C4-2B (cell line): ENCODE measurements around the gene PARL.

Source experiments
- H3K27ac ChIP-seq: fragments of 450-650 bp; 2 replicates; pipeline ENCODE4 v1.5.1; 2017
- ZFX ChIP-seq: fragments of 450-650 bp; IDR thresholded peaks from 2 replicates; pipeline ENCODE4 v1.6.1; 2017
- TF ChIP-seq, protein P1 (sequence below): fragments of 450-650 bp; conservative IDR thresholded peaks from 2 replicates; pipeline ENCODE4 v1.5.1; 2017; ENCODE audit warnings: mild to moderate bottlenecking

The PARL gene

DNA sequence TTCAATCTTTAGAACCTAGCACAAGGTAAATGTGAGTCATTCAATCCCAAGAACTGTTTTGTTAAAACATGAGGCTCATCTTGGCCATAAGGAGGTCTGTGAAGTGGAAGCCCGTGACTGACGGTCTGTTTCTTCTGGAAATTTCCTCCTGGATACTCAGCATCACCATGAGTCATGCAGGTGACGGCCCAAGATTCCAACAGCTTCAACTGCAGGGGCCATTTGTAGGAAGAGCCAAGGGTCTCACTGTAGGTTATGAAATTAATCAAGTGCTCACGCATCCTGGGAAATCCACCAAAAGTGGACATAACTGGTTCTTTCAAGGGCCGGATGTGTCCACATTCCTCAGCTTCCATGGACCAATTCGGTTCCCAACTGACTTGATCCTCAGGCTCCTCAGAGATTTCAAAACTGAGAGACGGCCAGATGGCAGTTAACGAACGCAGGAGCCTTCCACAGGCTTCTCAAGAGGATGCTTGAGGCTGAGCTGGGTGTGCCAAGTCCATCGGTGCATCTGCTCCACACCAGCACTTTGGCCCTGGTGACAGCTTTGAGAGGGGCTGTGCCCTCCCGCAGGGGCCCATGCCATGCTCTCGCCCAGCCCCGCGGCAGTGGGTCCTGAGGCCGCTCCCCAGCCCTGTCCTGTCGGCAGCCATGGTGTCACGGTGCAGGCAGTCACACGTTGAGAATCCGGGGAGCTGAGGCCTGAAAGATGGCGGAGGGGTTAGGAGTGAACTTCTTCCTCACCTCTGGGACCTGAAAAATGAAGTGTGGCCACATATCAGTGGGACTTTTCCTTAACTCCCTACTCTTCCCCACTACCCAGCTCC, 67.8 kb downstream of the PARL start:
- TF ChIP-seq, protein P1, sequence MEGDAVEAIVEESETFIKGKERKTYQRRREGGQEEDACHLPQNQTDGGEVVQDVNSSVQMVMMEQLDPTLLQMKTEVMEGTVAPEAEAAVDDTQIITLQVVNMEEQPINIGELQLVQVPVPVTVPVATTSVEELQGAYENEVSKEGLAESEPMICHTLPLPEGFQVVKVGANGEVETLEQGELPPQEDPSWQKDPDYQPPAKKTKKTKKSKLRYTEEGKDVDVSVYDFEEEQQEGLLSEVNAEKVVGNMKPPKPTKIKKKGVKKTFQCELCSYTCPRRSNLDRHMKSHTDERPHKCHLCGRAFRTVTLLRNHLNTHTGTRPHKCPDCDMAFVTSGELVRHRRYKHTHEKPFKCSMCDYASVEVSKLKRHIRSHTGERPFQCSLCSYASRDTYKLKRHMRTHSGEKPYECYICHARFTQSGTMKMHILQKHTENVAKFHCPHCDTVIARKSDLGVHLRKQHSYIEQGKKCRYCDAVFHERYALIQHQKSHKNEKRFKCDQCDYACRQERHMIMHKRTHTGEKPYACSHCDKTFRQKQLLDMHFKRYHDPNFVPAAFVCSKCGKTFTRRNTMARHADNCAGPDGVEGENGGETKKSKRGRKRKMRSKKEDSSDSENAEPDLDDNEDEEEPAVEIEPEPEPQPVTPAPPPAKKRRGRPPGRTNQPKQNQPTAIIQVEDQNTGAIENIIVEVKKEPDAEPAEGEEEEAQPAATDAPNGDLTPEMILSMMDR, result no peak
- no peak for TF ChIP-seq ZFX

DNA sequence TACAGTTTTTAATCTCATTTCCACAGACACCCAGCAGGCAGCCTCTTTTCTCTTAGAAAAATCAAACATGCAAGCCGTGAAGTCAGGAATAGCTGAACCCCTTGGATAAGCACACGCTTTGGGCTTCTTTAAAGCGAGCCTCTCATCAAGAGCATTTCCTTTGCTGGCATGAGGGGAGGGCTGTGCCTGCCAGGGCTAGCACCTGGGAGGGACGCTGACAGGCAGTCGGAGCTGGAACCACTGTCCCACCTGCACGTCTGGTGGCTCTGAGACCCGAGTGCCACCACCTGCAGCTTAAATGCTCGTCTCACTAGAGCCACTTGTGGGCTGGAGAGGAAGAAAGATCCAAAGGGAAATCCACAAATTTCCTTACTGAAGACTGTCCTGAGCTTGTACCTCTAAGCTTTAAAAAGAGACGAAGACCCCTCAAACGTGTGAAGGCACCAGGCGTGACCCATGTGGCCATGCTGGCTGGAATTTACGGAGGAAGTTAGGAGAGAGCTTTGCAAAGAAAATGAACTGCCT, 68.7 kb downstream of the PARL start:
- no peak overlapping the region for H3K27ac ChIP-seq
- TF ChIP-seq ZFX, result no peak

More for the DNA sequence above, 67.8 kb downstream of the PARL start:
- no peak overlapping the region for H3K27ac ChIP-seq

DNA sequence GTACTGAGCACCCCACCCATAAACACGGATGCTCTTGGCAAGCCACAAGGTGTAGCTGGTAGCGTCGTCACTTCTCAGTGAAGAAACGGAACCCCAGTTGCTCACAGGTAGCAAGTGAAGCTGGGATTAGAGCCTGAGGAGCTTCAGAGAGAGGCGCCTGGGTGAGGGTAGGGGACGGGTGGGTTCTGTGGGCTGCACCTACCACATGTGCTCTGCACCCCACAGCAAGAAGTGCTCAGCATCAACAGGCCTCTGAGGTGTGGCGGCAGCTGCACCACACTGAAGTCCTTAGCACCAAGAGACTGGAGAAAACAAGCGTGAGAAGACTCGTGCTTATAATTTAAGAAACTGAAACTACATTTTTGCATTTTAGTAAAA, 69.1 kb downstream of the PARL start:
- no peak for TF ChIP-seq ZFX
- TF ChIP-seq, protein P1, result no peak
- H3K27ac ChIP-seq, result no peak overlapping the region; the same call in 1 of the 2 replicates

DNA sequence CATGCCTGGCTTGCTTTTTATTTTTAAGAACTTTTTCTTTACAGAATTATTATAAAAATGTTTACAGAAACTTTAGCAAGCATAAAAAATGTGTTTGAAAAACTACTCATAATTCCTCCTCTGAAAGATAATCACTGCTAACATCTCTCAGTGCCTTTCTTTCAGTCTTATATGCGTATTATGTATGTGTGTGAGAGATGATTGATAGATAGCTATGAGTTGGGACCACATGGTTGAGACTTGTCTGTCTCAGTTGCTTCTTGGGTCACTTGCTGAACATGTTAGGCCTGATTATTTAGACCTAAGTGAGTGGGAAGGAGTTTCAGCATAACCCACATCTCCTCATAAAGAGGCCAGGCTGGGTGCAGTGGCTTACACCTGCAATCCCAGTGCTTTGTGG, 70.4 kb downstream of the PARL start:
- no peak for TF ChIP-seq ZFX
- TF ChIP-seq, protein P1, result no peak
- H3K27ac ChIP-seq, result no peak overlapping the region

DNA sequence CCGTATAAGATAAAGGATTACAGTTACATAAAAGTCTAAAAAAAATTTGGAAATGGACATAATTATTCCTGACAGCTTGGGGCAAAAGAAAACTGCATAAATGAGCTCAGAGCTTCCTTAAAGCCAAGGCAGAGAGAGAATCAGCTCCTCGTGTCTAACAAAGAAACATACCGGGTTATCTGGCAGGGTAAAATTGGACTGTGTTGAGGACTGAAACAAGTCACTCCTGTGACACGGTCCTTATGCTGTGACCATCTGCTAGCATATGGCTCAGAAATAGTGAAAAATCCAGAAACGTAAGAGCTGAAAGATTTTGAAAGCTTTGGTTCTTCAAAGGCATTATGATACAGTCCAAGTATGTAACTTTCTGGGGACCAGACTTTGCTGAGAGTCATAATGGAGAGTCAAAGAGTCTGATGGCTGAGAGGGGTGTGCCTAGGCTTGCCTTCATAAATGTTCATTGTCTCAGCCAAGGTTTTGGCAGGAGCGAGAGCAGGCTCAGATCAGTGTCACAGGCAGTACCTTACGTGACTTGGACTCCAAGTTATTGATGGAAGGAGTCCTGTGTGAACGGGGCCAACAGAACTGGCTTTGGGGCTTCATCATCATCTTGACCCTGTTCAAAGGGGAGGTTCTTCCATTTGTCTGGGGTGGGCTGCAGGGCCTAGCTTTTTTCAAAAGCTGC, 71.8 kb downstream of the PARL start:
- no peak for TF ChIP-seq ZFX
- TF ChIP-seq, protein P1, result no peak
- H3K27ac ChIP-seq, result no peak overlapping the region

DNA sequence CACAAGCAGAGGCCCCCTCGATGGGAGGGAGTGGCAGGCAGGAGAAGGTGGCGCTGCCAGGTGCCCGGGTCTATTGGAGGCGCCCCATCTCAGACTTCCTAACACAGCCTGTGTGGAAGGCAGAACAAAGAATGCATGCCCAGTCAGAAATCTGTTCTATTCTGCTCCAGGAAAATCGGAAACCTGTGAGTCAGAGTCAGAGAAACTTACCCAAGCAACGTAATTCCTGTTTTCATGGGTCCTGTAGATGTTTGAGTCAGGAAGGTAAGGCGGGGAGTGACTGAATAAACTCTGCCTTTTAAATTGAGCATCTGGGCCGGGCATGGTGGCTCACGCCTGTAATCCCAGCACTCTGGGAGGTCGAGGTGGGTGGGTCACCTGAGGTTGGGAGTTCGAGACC, 73.0 kb downstream of the PARL start:
- no peak overlapping the region for H3K27ac ChIP-seq
- TF ChIP-seq, protein P1, result no peak
- TF ChIP-seq ZFX, result no peak

DNA sequence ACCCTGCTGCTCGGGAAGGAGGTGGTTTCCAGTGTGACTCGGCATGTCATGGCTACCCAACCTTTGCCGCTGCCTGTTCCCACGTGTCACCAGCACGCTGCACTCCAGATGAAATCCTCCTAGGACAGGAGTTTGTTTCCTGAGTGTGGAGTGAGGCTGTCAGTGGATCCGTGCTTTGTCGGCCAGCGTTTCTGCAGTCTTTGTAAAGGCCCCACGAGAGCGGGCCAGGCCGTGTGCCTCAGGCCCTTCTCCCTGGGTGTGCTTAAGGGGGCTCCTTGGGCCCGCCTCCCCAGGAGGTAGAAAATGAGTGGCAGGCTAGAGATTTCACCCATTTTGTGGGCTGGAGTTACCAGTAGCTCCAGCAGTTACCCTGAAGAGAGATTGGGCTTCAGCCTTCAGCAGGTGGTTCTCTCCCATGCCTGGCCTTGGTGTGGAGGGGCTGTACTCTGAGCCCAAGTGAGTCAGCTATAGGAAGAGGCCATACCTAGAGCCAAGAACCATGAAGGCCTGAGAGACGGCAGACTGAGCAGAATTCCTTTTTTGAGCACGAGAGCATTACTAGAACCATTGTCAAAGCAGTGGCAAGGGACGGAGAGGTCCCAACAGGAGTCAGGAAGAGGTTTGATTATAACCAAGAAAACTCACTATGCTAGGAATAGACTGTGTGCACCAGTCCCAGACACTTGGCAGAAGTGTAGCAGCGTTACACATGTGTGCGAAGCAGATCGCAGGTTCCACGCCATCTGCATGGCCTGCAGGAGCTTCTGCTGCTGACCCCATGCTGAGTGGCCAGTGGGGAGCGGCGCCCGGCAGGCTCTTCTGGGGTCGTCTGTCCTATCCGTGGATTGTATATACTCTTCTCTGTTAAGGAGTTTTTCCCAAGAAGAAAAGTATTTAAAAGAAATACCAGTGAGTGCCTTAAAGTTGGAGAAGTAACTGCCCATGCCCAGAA, 73.8 kb downstream of the PARL start:
- no peak overlapping the region for H3K27ac ChIP-seq
- TF ChIP-seq, protein P1, result no peak
- TF ChIP-seq ZFX, result no peak
